HG02938 (cell line): ENCODE measurements around the gene ARHGEF4.
"Not testable (repeated sequence)": the region's sequence is repeated elsewhere in the genome, so short reads cannot be mapped to it uniquely, and the experiment has no call there.

Source experiments
- ATAC-seq: cut with Tn5 transposase; IDR thresholded peaks from one replicate; pipeline ENCODE4 v1.9.1; 2021; ENCODE audit warnings: mild to moderate bottlenecking, moderate library complexity; ENCODE audit not compliant: unreplicated experiment

ARHGEF4 gene

GRCh38 chr2:131075578-131075977, 238.9 kb downstream of the ARHGEF4 start:
- ATAC-seq: not testable (repeated sequence)

- ATAC-seq: no peak
Observed at GRCh38 chr2:131076707-131077106, 240.0 kb downstream of the ARHGEF4 start.

- no peak for ATAC-seq
Observed at GRCh38 chr2:131077182-131077846, 240.6 kb downstream of the ARHGEF4 start.

GRCh38 chr2:131077966-131078365, 241.3 kb downstream of the ARHGEF4 start:
- ATAC-seq: no peak

- not testable (repeated sequence) for ATAC-seq
Observed at GRCh38 chr2:131079931-131080330, 243.2 kb downstream of the ARHGEF4 start.

- no peak for ATAC-seq
Observed at GRCh38 chr2:131081190-131081589, 244.5 kb downstream of the ARHGEF4 start.

GRCh38 chr2:131085646-131086045, 248.9 kb downstream of the ARHGEF4 start:
- ATAC-seq: no peak

- no peak for ATAC-seq
Observed at GRCh38 chr2:131092458-131093005, 255.8 kb downstream of the ARHGEF4 start.

- peak; percentile 70 for ATAC-seq
Observed at GRCh38 chr2:131093006-131093695, 256.4 kb downstream of the ARHGEF4 start, which contains the start of gene FAM168B. Gene FAM168B (minus strand): TSS chr2:131093460. CDS start chr2:131082646, 10,814 bp downstream.

GRCh38 chr2:131093696-131094462, 257.2 kb downstream of the ARHGEF4 start:
- ATAC-seq: peak; percentile 77

- ATAC-seq: no peak
Observed at GRCh38 chr2:131094463-131095281, 258.0 kb downstream of the ARHGEF4 start.
